Ascending aorta (tissue), 2 donors: ENCODE measurements around the gene HEY2. TPM values are rescaled to one million over a fixed set of nuclear protein-coding genes. Genes with fewer than 3 reads are reported as not detected.

Experiments used
- DNase-seq, 2 donors: peaks; one replicate each; pipeline ENCODE4 v3.0.0-alpha.2; 2019; ENCODE audit warnings: low spot score in 2 of 2
- H3K27ac ChIP-seq, 2 donors: fragments of 200-600 bp; sonication (generic); one replicate each; pipeline ENCODE4 v1.5.1; 2016 to 2017; ENCODE audit warnings: mild to moderate bottlenecking in 1 of 2
- H3K27me3 ChIP-seq: fragments of 200-600 bp; sonication (generic); one replicate; pipeline ENCODE4 v1.5.1; 2017
- H3K36me3 ChIP-seq, 2 donors: fragments of 200-600 bp; sonication (generic); one replicate each; pipeline ENCODE4 v1.5.1; 2016
- H3K4me1 ChIP-seq, 2 donors: fragments of 200-600 bp; sonication (generic); one replicate each; pipeline ENCODE4 v1.5.1; 2016 to 2017; ENCODE audit warnings: mild to moderate bottlenecking in 1 of 2
- H3K4me3 ChIP-seq, 2 donors: fragments of 200-600 bp; sonication (generic); one replicate each; pipeline ENCODE4 v1.5.1; 2016 to 2017; ENCODE audit warnings: mild to moderate bottlenecking in 1 of 2
- H3K9me3 ChIP-seq, 2 donors: fragments of 200-600 bp; sonication (generic); one replicate each; pipeline ENCODE4 v1.5.1; 2016
- intact Hi-C: fragments of 100-400 bp; cut with DNase I; formaldehyde crosslinking; loops from one replicate; pipeline ENCODE4 v1.15.1; 2023
- total RNA-seq: library from RNA; depleted of rRNA; stranded (reverse); fragments of >200 nt; gene quantifications from one replicate; pipeline ENCODE4 v1.1.0, GENCODE V29; 2016
- TF ChIP-seq, protein P1 (sequence below), 3 experiments: fragments of 200-600 bp in 2 of 3; fragments of 450-650 bp in 1 of 3; sonication (generic) in 2 of 3; IDR thresholded peaks; one replicate each; pipeline ENCODE4 v1.5.1; 2016 to 2019; ENCODE audit warnings: antibody characterized with exemption in 3 of 3, mild to moderate bottlenecking in 1 of 3, moderate library complexity in 1 of 3

The HEY2 gene
- total RNA-seq, 1 donor from 2014 or later: 0.32 TPM

DNA sequence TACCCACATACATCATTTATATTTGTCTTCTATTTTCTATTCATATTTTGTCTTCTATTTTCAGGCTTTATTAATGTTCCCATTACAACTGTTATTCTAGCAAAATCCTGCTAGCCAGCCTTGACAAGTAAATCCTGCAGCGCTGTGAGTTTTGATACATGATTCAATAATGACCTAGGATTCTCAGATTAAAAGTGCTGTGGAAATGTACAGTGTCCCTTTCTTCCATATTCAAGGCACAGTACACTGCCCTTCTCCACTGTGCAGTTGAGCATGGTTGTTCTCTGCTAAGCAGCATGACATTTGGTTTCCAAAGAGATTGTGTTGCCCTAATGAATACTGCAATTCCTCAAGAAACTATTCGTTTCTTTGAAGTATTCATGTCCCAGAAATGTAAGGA, 5.8 kb upstream of the HEY2 start:
- no peak for DNase-seq
- Histone ChIP-seq H3K27ac (peak overlapping the region; percentile 95 to 99), H3K4me3 (peak overlapping the region; percentile 15 to 56), H3K27me3 (no peaks in the 10 kb centered on the region), H3K4me1 (peaks cover 10 to 12% of the 10 kb centered on the region in 2 donors), H3K9me3 (no peaks in the 10 kb centered on the region), H3K36me3 (no peaks in the 10 kb centered on the region)
- intact Hi-C loops: loop anchor here (5.0 kb wide), 1 partner anchor 46 kb away; no protein-coding TSS in a partner anchor
- TF ChIP-seq, protein P1, sequence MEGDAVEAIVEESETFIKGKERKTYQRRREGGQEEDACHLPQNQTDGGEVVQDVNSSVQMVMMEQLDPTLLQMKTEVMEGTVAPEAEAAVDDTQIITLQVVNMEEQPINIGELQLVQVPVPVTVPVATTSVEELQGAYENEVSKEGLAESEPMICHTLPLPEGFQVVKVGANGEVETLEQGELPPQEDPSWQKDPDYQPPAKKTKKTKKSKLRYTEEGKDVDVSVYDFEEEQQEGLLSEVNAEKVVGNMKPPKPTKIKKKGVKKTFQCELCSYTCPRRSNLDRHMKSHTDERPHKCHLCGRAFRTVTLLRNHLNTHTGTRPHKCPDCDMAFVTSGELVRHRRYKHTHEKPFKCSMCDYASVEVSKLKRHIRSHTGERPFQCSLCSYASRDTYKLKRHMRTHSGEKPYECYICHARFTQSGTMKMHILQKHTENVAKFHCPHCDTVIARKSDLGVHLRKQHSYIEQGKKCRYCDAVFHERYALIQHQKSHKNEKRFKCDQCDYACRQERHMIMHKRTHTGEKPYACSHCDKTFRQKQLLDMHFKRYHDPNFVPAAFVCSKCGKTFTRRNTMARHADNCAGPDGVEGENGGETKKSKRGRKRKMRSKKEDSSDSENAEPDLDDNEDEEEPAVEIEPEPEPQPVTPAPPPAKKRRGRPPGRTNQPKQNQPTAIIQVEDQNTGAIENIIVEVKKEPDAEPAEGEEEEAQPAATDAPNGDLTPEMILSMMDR (IDR thresholded peaks at IDR 0.05): no peak

DNA sequence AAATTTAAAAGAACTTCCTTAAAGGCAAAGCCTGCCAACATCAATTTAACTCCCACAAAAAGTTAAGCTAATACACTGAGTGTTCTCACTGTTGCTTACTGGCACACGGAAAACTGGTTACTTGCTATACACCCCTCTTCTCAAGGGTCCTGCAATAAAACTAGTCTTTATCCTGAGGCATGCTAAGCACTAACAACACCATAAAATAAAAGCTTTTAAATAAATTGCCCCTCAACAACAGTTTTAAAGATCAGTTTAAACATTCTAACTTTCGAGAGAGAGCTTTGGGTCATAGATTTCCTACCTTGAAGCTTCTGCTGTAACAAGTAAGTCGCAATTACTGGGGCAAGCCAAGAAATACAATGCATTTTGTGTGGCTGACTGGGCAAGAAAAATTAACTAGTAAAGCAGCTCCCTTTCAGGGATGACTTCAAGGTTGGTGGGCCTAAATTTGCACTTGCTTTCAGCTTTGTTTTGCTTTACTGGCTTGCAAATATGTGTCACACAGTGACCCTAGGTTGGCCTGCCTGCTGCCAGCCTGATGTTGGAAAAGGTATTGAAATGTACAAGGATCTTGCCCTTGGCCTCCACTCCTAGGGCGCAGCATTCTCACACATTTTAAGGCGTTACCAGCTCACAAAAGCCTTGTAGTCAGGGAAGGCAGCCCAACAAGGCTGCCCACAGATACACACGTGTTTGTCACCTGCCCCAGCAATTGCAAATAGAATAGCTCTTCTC, 4.0 kb upstream of the HEY2 start:
- TF ChIP-seq, protein P1 (IDR thresholded peaks at IDR 0.05): no peak
- peak overlapping the region; percentile 95 to 99 for H3K27ac ChIP-seq
- H3K36me3 ChIP-seq: no peaks in the 10 kb centered on the region
- peaks cover 10 to 12% of the 10 kb centered on the region in 2 donors for H3K4me1 ChIP-seq
- DNase-seq: no peak
- peak overlapping the region; percentile 79 to 81 for H3K4me3 ChIP-seq
- H3K27me3 ChIP-seq: no peaks in the 10 kb centered on the region
- no peaks in the 10 kb centered on the region for H3K9me3 ChIP-seq
- intact Hi-C loops: loop anchor here (2.0 to 5.0 kb wide), 4 partner anchors 15 to 298 kb away; no protein-coding TSS in a partner anchor

DNA sequence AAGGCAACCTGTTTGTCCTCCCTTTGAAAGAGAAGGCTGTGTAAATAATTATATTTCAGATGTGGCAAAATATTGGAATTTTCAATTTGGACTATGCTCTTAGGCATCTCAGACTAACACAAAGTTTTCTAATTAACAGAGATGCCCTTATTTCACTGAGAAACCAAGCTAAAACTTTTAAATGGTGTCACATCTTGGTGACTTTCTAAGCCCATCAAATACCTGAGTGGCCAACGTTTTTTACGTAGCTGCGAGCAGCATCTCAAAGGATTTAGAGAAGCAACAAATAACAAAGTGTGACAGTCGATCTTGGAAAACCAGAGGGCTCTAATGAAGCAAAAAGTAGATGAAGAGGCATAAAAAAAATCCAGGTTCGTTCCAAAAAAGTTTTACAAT, 3.4 kb upstream of the HEY2 start:
- no peaks in the 10 kb centered on the region for H3K9me3 ChIP-seq
- H3K27me3 ChIP-seq: no peaks in the 10 kb centered on the region
- no peak for DNase-seq
- intact Hi-C loops: loop anchor here (2.0 to 5.0 kb wide), 4 partner anchors 15 to 299 kb away; no protein-coding TSS in a partner anchor
- peak overlapping the region; percentile 95 to 99 for H3K27ac ChIP-seq
- TF ChIP-seq, protein P1 (IDR thresholded peaks at IDR 0.05): no peak
- peaks cover 10 to 12% of the 10 kb centered on the region in 2 donors for H3K4me1 ChIP-seq
- H3K4me3 ChIP-seq: peak overlapping the region; percentile 79 to 81
- no peaks in the 10 kb centered on the region for H3K36me3 ChIP-seq

DNA sequence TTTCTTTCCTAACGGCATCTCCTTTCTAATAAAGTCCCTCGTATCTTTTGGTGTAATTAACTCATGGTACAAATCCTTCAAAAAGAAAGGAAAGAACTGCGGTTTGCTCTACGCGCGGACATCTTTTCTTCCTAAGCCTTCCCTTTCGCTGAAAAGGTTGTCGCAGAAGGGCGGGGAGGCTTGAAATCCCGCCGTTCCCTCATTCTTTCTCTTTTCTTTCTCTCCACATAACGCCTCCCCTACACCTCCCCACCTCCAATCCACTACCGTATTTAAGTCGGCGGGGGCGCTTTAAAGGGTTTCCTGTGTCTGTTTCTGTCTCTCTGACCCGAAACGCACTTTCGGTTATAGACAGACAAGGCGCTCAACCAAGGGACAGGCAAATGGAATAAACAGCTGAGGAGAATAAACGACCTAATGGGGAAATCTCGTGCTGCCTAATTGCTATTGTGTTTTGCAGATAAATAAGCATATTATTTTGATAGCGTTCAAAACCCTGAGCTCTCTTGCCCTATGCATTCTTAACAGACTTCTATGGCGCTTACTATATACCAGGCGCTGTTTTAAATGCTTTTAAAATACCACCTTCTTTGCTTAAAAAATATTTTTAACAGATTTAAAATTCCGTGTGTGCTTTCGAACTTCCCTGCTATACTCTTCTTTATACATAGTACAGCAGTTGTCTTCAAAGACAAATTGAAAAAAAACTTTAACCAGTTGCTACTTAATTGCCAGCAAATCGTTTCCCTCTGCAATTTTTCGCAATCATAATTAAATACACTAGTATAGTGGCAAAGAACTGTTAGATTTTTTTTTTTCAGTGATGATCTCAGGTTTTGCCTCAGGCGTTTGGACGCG, 2.5 kb upstream of the HEY2 start:
- TF ChIP-seq, protein P1 (IDR thresholded peaks at IDR 0.05): no peak
- peak overlapping the region; percentile 95 to 99 for H3K27ac ChIP-seq
- H3K36me3 ChIP-seq: no peaks in the 10 kb centered on the region
- DNase-seq: peak; percentile 28 to 93
- intact Hi-C loops: loop anchor here (2.0 to 5.0 kb wide), 4 partner anchors 14 to 300 kb away; no protein-coding TSS in a partner anchor
- no peaks in the 10 kb centered on the region for H3K9me3 ChIP-seq
- H3K4me3 ChIP-seq: peak overlapping the region; percentile 79 to 81
- peaks cover 8 to 12% of the 10 kb centered on the region in 2 donors for H3K4me1 ChIP-seq
- no peaks in the 10 kb centered on the region for H3K27me3 ChIP-seq

DNA sequence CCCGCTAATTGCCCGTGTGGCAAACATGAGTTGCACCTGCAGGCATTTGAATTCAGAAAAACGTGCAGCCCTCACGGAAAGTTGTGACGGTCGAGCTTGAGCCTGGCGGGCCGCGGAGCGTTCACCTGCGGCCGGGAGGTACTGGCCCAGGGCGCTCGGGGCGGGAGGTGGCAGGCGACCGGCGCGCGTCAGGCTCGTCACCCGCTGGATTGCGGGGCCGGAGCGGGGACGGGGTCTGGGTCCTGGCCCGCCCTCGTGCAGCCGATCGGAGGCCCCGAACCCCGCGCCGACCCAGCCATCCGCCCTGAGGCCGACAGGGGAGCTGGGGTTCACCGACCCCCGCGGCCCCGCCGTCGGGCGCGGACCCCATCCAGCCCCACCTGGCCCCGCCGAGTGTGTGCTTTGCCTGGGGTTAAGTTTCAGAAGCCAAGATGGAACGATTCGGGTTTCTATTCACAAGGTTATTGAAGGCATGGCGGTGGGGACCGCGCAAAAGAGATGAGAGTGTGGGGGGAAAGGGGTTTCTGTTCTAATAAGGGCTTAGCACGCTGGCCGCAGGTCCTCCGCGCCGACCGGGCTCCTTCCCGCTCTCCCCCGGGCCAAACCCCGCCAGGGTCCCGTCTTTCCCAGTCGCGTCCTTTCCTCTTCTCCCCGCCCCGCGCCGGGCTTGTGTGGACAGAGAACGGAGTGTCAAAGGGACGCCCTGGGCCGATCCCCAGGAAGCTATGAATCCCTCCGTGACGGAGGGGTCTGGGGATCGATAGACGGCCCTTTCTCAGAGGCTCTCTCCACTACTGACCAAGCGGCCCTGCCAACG, 1.6 kb upstream of the HEY2 start:
- Histone ChIP-seq H3K27me3 (no peaks in the 10 kb centered on the region), H3K4me1 (peaks cover 3 to 12% of the 10 kb centered on the region in 2 donors), H3K9me3 (no peaks in the 10 kb centered on the region), H3K27ac (peak overlapping the region; percentile 95 to 99), H3K4me3 (peak overlapping the region; percentile 79 to 81), H3K36me3 (no peaks in the 10 kb centered on the region)
- intact Hi-C loops: loop anchor here (2.0 to 5.0 kb wide), 5 partner anchors 13 to 383 kb away; no protein-coding TSS in a partner anchor
- TF ChIP-seq, protein P1 (IDR thresholded peaks at IDR 0.05): no peak
- DNase-seq: peak in 1 of 2 donors; percentile 76
